ENCODE results near the gene UBASH3A. TPM values are rescaled to one million over a fixed set of nuclear protein-coding genes. Genes with fewer than 3 reads are reported as not detected.
A peak's percentile ranks its signal among the peaks of the same experiment; 100 is the strongest.

UBASH3A gene
- total RNA-seq, 3 donors from 2014 or later, result 0.32 to 1.5 (median 0.66) TPM

GRCh38 chr21:42496839-42497202, 93.1 kb downstream of the UBASH3A start:
- no peaks in the 10 kb centered on the region for H3K36me3 ChIP-seq
- peak in 1 of 3 donors; percentile 14 for TF ChIP-seq POLR2AphosphoS5 (IDR thresholded peaks at IDR 0.05)
- TF ChIP-seq, protein P1, sequence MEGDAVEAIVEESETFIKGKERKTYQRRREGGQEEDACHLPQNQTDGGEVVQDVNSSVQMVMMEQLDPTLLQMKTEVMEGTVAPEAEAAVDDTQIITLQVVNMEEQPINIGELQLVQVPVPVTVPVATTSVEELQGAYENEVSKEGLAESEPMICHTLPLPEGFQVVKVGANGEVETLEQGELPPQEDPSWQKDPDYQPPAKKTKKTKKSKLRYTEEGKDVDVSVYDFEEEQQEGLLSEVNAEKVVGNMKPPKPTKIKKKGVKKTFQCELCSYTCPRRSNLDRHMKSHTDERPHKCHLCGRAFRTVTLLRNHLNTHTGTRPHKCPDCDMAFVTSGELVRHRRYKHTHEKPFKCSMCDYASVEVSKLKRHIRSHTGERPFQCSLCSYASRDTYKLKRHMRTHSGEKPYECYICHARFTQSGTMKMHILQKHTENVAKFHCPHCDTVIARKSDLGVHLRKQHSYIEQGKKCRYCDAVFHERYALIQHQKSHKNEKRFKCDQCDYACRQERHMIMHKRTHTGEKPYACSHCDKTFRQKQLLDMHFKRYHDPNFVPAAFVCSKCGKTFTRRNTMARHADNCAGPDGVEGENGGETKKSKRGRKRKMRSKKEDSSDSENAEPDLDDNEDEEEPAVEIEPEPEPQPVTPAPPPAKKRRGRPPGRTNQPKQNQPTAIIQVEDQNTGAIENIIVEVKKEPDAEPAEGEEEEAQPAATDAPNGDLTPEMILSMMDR (IDR thresholded peaks at IDR 0.05), result no peak
- no peak for DNase-seq (ENCODE audit: low spot score in 2 of 2)
- intact Hi-C loops (cut with DNase I; ENCODE audit: low total_unique reads), result no loop called here
- no peaks in the 10 kb centered on the region for H3K4me1 ChIP-seq
- H3K4me3 ChIP-seq, result peak overlapping the region; percentile 61 to 87 (median 74)
- H3K27me3 ChIP-seq, result no peaks in the 10 kb centered on the region
- H3K9me3 ChIP-seq, result no peaks in the 10 kb centered on the region
- H3K27ac ChIP-seq, result peak overlapping the region; percentile 96 to 97

Other genes with a start within 250 kb of the UBASH3A start
- gene ABCG1, start 184.8 kb upstream of the UBASH3A start, total RNA-seq, result 10 to 100 TPM; 10.6 to 26.2 (median 23.7) TPM
- 100 to 1,000 TPM in 1 of 3 donors, 10 to 100 TPM in 1, under 1 TPM in 1; 0.96 to 108 (median 11.4) TPM for gene TFF3, start 88.5 kb upstream of the UBASH3A start, total RNA-seq
- gene TFF2, start 52.9 kb upstream of the UBASH3A start, total RNA-seq, result not detected
- 1 to 10 TPM in 1 of 3 donors, under 1 TPM in 1, not detected in 1; 0.98 to 4.4 TPM for gene TFF1, start 37.4 kb upstream of the UBASH3A start, total RNA-seq
- 10 to 100 TPM in 1 of 3 donors, 1 to 10 TPM in 1, not detected in 1; 9.2 to 27.2 TPM for gene TMPRSS3, start 7.8 kb upstream of the UBASH3A start, total RNA-seq
- 1 to 10 TPM in 1 of 3 donors, under 1 TPM in 2; 0.48 to 2.3 (median 0.88) TPM for gene RSPH1, start 92.3 kb downstream of the UBASH3A start, total RNA-seq
- 10 to 100 TPM in 2 of 3 donors, 1 to 10 TPM in 1; 7.5 to 18.4 (median 18.4) TPM for gene SLC37A1, start 110.0 kb downstream of the UBASH3A start, total RNA-seq
- gene PDE9A, start 249.7 kb downstream of the UBASH3A start, total RNA-seq, result 10 to 100 TPM in 2 of 3 donors, 1 to 10 TPM in 1; 3.0 to 14.7 (median 10.5) TPM